ENCODE results near the gene SLC7A5.
"Not testable (repeated sequence)": the region's sequence is repeated elsewhere in the genome, so short reads cannot be mapped to it uniquely, and the experiment has no call there.

Gene SLC7A5

GRCh38 chr16:87832137-87832527, 37.2 kb downstream of the SLC7A5 start:
- no peak for DNase-seq

- DNase-seq = no peak
Observed at GRCh38 chr16:87831421-87832136, 37.7 kb downstream of the SLC7A5 start.

- peak in 1 of 2 experiments; percentile 18 for DNase-seq
Observed at GRCh38 chr16:87830673-87831420, 38.5 kb downstream of the SLC7A5 start.

GRCh38 chr16:87829988-87830672, 39.2 kb downstream of the SLC7A5 start:
- DNase-seq = peak in 1 of 2 experiments; percentile 21

GRCh38 chr16:87829622-87829980, 39.7 kb downstream of the SLC7A5 start:
- no peak for DNase-seq

- DNase-seq = peak in 1 of 2 experiments; percentile 30
Observed at GRCh38 chr16:87828907-87829621, 40.2 kb downstream of the SLC7A5 start.

- peak in 1 of 2 experiments; percentile 62 for DNase-seq
Observed at GRCh38 chr16:87828071-87828906, 41.0 kb downstream of the SLC7A5 start.

- DNase-seq = not testable (repeated sequence)
Observed at GRCh38 chr16:87827588-87827915, 41.8 kb downstream of the SLC7A5 start.

GRCh38 chr16:87826798-87827587, 42.3 kb downstream of the SLC7A5 start:
- peak in 1 of 2 experiments; percentile 37 for DNase-seq

- not testable (repeated sequence) for DNase-seq
Observed at GRCh38 chr16:87826407-87826797, 42.9 kb downstream of the SLC7A5 start.

GRCh38 chr16:87825842-87826120, 43.5 kb downstream of the SLC7A5 start:
- DNase-seq = not testable (repeated sequence)

GRCh38 chr16:87824991-87825841, 44.1 kb downstream of the SLC7A5 start:
- no peak for DNase-seq

GRCh38 chr16:87824016-87824990, 45.0 kb downstream of the SLC7A5 start:
- no peak for DNase-seq

GRCh38 chr16:87823181-87823929, 46.0 kb downstream of the SLC7A5 start:
- DNase-seq = no peak

- no peak for DNase-seq
Observed at GRCh38 chr16:87822108-87822970, 47.0 kb downstream of the SLC7A5 start.

GRCh38 chr16:87821376-87822107, 47.8 kb downstream of the SLC7A5 start:
- DNase-seq = no peak

- no peak for DNase-seq
Observed at GRCh38 chr16:87819983-87820382, 49.3 kb downstream of the SLC7A5 start.
